ENCODE measurements around the gene ENOSF1.

GRCh38 chr18:676736-677135 is 35.7 kb downstream of the ENOSF1 start:
- TF ChIP-seq EZH2 (IDR thresholded peaks at IDR 0.05) (no peak), POLR2AphosphoS5 (IDR thresholded peaks at IDR 0.05; ENCODE audit: borderline replicate concordance, low read depth, low read length) (no peak)
